Lower lobe of right lung (tissue), 2 donors: Measurements from ENCODE around the gene TRIM31. TPM values are rescaled to one million over a fixed set of nuclear protein-coding genes. Genes with fewer than 3 reads are reported as not detected.
A peak's percentile ranks its signal among the peaks of the same experiment; 100 is the strongest.

ENCODE experiments used
- ATAC-seq, 2 donors: fragments of 200-7000 bp; cut with Tn5 transposase; one replicate each; pipeline ENCODE4 v1.9.1; 2020 to 2022; ENCODE audit warnings: mild to moderate bottlenecking in 2 of 2, moderate library complexity in 2 of 2
- DNase-seq: peaks from one replicate; pipeline ENCODE4 v3.0.0-alpha.2; 2020
- H3K27ac ChIP-seq: fragments of 200-600 bp; one replicate; pipeline ENCODE4 v1.8.0; 2022
- H3K27me3 ChIP-seq: fragments of 200-600 bp; one replicate; pipeline ENCODE4 v1.8.0; 2022; ENCODE audit warnings: low read depth
- H3K36me3 ChIP-seq: fragments of 200-600 bp; one replicate; pipeline ENCODE4 v1.8.0; 2022; ENCODE audit warnings: mild to moderate bottlenecking
- H3K4me1 ChIP-seq: fragments of 200-600 bp; one replicate; pipeline ENCODE4 v1.8.0; 2022
- H3K4me3 ChIP-seq: fragments of 200-600 bp; one replicate; pipeline ENCODE4 v1.8.0; 2022; ENCODE audit warnings: mild to moderate bottlenecking
- H3K9me3 ChIP-seq: fragments of 200-600 bp; one replicate; pipeline ENCODE4 v1.8.0; 2022
- CTCF ChIP-seq: fragments of 200-600 bp; IDR thresholded peaks from one replicate; pipeline ENCODE4 v1.8.0; 2022; ENCODE audit warnings: antibody characterized with exemption, mild to moderate bottlenecking
- intact Hi-C: fragments of 100-400 bp; cut with DNase I; formaldehyde crosslinking; loops from one replicate; pipeline ENCODE4 v1.11.0; 2022
- total RNA-seq: library from RNA; stranded (reverse); fragmentation: NEBNext Ultra II Directional; extraction: Animal tissue kit (Norgen Biotek cat#: 25700); gene quantifications from one replicate; pipeline ENCODE4 v1.2.1, GENCODE V29; 2021
- donor health status: DM: no; HTN: yes; CAD: no; lungs with severe emphysema.

TRIM31 gene
- total RNA-seq, 1 donor from 2014 or later = 0.62 TPM

GRCh38 chr6:30092852-30093543 lies 19.9 kb downstream of the TRIM31 start:
- Histone ChIP-seq H3K27ac (no peak overlapping the region), H3K27me3 (peaks cover 28% of the 10 kb centered on the region), H3K4me1 (peaks cover 5% of the 10 kb centered on the region), H3K4me3 (no peak overlapping the region), H3K36me3 (no peaks in the 10 kb centered on the region), H3K9me3 (no peaks in the 10 kb centered on the region)
- intact Hi-C loops = no loop called here
- ATAC-seq (no peak), DNase-seq (no peak)
- TF ChIP-seq CTCF = no peak

GRCh38 chr6:30091577-30092381 lies 21.1 kb downstream of the TRIM31 start:
- DNase-seq = peak; percentile 79
- peak; percentile 87 to 92 for ATAC-seq
- Histone ChIP-seq H3K27ac (peak overlapping the region; percentile 62), H3K9me3 (no peaks in the 10 kb centered on the region), H3K4me1 (peaks cover 5% of the 10 kb centered on the region), H3K4me3 (no peak overlapping the region), H3K36me3 (no peaks in the 10 kb centered on the region), H3K27me3 (peaks cover 35% of the 10 kb centered on the region)
- TF ChIP-seq CTCF = no peak
- intact Hi-C loops = no loop called here

- H3K36me3 ChIP-seq = no peaks in the 10 kb centered on the region
- no peak overlapping the region for H3K27ac ChIP-seq
- no peak overlapping the region for H3K4me3 ChIP-seq
- H3K9me3 ChIP-seq = no peaks in the 10 kb centered on the region
- H3K4me1 ChIP-seq = peaks cover 5% of the 10 kb centered on the region
- no peak for TF ChIP-seq CTCF
- no peak for ATAC-seq
- intact Hi-C loops = no loop called here
- peaks cover 28% of the 10 kb centered on the region for H3K27me3 ChIP-seq
- DNase-seq = no peak
These were observed 25.0 kb downstream of the TRIM31 start for GRCh38 chr6:30087876-30088275.

- ATAC-seq (no peak), DNase-seq (no peak)
- H3K36me3 ChIP-seq = no peaks in the 10 kb centered on the region
- no peaks in the 10 kb centered on the region for H3K9me3 ChIP-seq
- H3K27me3 ChIP-seq = peaks cover 41% of the 10 kb centered on the region
- H3K4me3 ChIP-seq = no peak overlapping the region
- intact Hi-C loops = no loop called here
- H3K27ac ChIP-seq = no peak overlapping the region
- peaks cover 20% of the 10 kb centered on the region for H3K4me1 ChIP-seq
- no peak for TF ChIP-seq CTCF
These were observed 35.7 kb downstream of the TRIM31 start for GRCh38 chr6:30077218-30077617.

GRCh38 chr6:30075790-30076732 lies 36.8 kb downstream of the TRIM31 start:
- H3K4me3 ChIP-seq = peak overlapping the region; percentile 60
- H3K4me1 ChIP-seq = peaks cover 23% of the 10 kb centered on the region
- H3K36me3 ChIP-seq = no peaks in the 10 kb centered on the region
- intact Hi-C loops = no loop called here
- H3K27me3 ChIP-seq = peaks cover 46% of the 10 kb centered on the region
- DNase-seq (peak; percentile 72), ATAC-seq (peak; percentile 88 to 92)
- peak overlapping the region; percentile 69 for H3K27ac ChIP-seq
- no peaks in the 10 kb centered on the region for H3K9me3 ChIP-seq
- TF ChIP-seq CTCF = peak; percentile 39
